Upper lobe of right lung (tissue), 1 donor: ENCODE measurements around the gene HLX. TPM values are rescaled to one million over a fixed set of nuclear protein-coding genes. Genes with fewer than 3 reads are reported as not detected.
A peak's percentile ranks its signal among the peaks of the same experiment; 100 is the strongest.

Source experiments
- ATAC-seq: fragments of 200-7000 bp; cut with Tn5 transposase; one replicate; pipeline ENCODE4 v1.9.1; 2020; ENCODE audit warnings: mild to moderate bottlenecking, moderate library complexity
- DNase-seq: peaks from one replicate; pipeline ENCODE4 v3.0.0-alpha.2; 2020
- H3K27ac ChIP-seq: fragments of 200-600 bp; one replicate; pipeline ENCODE4 v1.8.0; 2022
- H3K27me3 ChIP-seq: fragments of 200-600 bp; one replicate; pipeline ENCODE4 v1.8.0; 2022; ENCODE audit warnings: mild to moderate bottlenecking
- H3K36me3 ChIP-seq: fragments of 200-600 bp; one replicate; pipeline ENCODE4 v1.8.0; 2022
- H3K4me1 ChIP-seq: fragments of 200-600 bp; one replicate; pipeline ENCODE4 v1.8.0; 2022
- H3K4me3 ChIP-seq: fragments of 200-600 bp; one replicate; pipeline ENCODE4 v1.8.0; 2022; ENCODE audit warnings: mild to moderate bottlenecking
- H3K9me3 ChIP-seq: fragments of 200-600 bp; one replicate; pipeline ENCODE4 v1.8.0; 2022
- intact Hi-C: fragments of 100-400 bp; cut with DNase I; formaldehyde crosslinking; loops from one replicate; pipeline ENCODE4 v1.11.0; 2022
- total RNA-seq: library from RNA; stranded (reverse); fragmentation: NEBNext Ultra II Directional; extraction: Animal tissue kit (Norgen Biotek cat#: 25700); gene quantifications from one replicate; pipeline ENCODE4 v1.2.1, GENCODE V29; 2021
- TF ChIP-seq, protein P1 (sequence below): fragments of 200-600 bp; IDR thresholded peaks from one replicate; pipeline ENCODE4 v1.8.0; 2022; ENCODE audit warnings: antibody characterized with exemption
- donor health status: DM: no; HTN: yes; CAD: no; lungs with severe emphysema.

Gene HLX
- total RNA-seq, 1 donor from 2014 or later = 14.9 TPM

GRCh38 chr1:220924331-220924970, 45.2 kb downstream of the HLX start:
- ATAC-seq = no peak
- no peak for DNase-seq
- H3K4me1 ChIP-seq = no peaks in the 10 kb centered on the region
- TF ChIP-seq, protein P1, sequence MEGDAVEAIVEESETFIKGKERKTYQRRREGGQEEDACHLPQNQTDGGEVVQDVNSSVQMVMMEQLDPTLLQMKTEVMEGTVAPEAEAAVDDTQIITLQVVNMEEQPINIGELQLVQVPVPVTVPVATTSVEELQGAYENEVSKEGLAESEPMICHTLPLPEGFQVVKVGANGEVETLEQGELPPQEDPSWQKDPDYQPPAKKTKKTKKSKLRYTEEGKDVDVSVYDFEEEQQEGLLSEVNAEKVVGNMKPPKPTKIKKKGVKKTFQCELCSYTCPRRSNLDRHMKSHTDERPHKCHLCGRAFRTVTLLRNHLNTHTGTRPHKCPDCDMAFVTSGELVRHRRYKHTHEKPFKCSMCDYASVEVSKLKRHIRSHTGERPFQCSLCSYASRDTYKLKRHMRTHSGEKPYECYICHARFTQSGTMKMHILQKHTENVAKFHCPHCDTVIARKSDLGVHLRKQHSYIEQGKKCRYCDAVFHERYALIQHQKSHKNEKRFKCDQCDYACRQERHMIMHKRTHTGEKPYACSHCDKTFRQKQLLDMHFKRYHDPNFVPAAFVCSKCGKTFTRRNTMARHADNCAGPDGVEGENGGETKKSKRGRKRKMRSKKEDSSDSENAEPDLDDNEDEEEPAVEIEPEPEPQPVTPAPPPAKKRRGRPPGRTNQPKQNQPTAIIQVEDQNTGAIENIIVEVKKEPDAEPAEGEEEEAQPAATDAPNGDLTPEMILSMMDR = no peak
- no peaks in the 10 kb centered on the region for H3K27me3 ChIP-seq
- no peaks in the 10 kb centered on the region for H3K9me3 ChIP-seq
- intact Hi-C loops = no loop called here
- H3K4me3 ChIP-seq = no peak overlapping the region
- no peak overlapping the region for H3K27ac ChIP-seq
- H3K36me3 ChIP-seq = no peaks in the 10 kb centered on the region

DNA sequence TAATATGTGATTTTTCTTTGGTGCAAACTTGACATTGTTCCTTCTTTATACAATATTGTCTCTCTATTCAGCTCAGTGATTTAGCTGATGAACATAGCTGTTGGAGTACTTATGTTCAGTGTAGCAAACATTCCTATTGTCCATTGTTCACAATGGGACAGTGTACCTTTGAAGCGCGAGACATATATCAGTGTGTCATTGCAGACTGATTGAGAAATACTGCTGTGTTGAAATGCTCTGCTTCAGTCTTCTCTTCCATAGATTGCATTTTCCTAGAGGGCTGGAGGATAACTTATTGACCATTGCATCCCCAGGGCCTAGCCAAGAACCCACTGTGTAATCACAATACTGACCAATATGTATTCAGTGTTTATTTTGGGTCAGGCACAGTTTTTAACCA, 46.5 kb downstream of the HLX start:
- Histone ChIP-seq H3K27ac (no peak overlapping the region), H3K36me3 (no peaks in the 10 kb centered on the region), H3K9me3 (no peaks in the 10 kb centered on the region), H3K4me3 (no peak overlapping the region), H3K27me3 (no peaks in the 10 kb centered on the region), H3K4me1 (no peaks in the 10 kb centered on the region)
- intact Hi-C loops = no loop called here
- peak; percentile 25 for ATAC-seq
- DNase-seq = no peak
- TF ChIP-seq, protein P1 = no peak

DNA sequence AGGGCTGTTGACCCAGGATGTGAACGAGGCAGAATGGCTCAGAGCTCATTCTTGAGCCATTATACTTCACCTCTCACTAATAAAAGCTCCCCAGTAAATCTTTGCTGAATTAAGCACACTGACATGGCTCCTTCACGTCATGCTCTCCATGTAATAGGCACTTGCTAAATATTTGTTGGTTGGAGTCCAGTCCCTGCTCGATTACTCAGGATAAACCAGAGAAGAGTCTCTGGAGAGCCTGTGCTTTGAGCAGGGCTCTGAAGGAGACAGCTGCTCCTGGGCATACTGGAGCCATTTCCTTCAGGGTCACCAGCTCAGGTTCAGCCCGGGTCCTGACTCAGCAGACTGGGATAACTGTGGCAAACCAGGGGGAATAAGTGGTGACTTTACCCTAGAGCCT, 46.9 kb downstream of the HLX start:
- TF ChIP-seq, protein P1 = no peak
- intact Hi-C loops = no loop called here
- DNase-seq = no peak
- Histone ChIP-seq H3K27ac (no peak overlapping the region), H3K9me3 (no peaks in the 10 kb centered on the region), H3K36me3 (no peaks in the 10 kb centered on the region), H3K4me3 (no peak overlapping the region), H3K27me3 (no peaks in the 10 kb centered on the region), H3K4me1 (no peaks in the 10 kb centered on the region)
- no peak for ATAC-seq

DNA sequence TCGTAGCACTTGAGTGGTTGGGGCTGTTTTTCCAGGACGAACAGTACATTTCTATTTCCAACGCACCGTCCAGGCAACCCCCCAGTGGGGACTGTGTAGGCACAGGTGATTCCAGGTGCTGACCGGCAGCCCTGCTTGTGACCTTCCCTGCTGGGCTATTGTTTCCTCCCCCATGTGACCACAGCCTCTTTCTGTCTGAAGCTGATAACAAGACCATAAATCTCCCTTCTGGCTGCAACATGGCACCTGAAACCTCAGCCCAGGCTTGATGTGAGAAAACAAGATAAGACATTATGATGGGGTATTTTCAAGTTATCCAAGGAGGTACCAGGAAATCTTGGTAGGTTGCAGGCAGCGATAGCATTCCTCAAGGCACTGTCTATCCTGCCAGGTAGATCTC, 48.2 kb downstream of the HLX start:
- DNase-seq = no peak
- no peaks in the 10 kb centered on the region for H3K9me3 ChIP-seq
- TF ChIP-seq, protein P1 = no peak
- no peak for ATAC-seq
- H3K4me1 ChIP-seq = no peaks in the 10 kb centered on the region
- intact Hi-C loops = no loop called here
- no peak overlapping the region for H3K4me3 ChIP-seq
- H3K27ac ChIP-seq = no peak overlapping the region
- H3K36me3 ChIP-seq = no peaks in the 10 kb centered on the region
- H3K27me3 ChIP-seq = no peaks in the 10 kb centered on the region

DNA sequence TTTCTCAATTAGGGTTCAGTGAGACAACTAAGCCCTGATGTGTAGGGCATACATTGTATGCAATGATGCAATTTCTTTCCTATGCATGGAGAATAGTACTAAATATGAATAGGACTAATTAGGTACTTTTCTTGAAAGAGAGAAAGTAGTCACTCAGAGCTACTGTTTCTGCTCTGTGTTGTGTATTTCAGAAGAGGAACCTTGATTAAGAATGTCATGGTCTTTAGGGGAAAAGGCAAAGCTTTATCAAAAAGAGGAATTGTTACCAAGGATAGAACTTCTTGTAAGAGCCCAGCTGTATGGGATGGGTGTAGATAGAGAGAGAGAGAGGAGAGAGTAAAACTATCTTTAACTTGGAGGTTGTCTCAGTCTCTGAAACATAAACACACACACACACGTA, 49.1 kb downstream of the HLX start:
- Histone ChIP-seq H3K4me3 (no peak overlapping the region), H3K4me1 (no peaks in the 10 kb centered on the region), H3K9me3 (no peaks in the 10 kb centered on the region), H3K27me3 (no peaks in the 10 kb centered on the region), H3K36me3 (no peaks in the 10 kb centered on the region), H3K27ac (no peak overlapping the region)
- DNase-seq (no peak), ATAC-seq (peak; percentile 55)
- TF ChIP-seq, protein P1 = no peak
- intact Hi-C loops = no loop called here
